NCI-H2171 (cell line): Measurements from ENCODE around the gene ZNF503.

Experiments used
- DNase-seq: peaks from one replicate; lab custom pipeline; 2025; lab: John Stamatoyannopoulos, UW

The ZNF503 gene

DNA sequence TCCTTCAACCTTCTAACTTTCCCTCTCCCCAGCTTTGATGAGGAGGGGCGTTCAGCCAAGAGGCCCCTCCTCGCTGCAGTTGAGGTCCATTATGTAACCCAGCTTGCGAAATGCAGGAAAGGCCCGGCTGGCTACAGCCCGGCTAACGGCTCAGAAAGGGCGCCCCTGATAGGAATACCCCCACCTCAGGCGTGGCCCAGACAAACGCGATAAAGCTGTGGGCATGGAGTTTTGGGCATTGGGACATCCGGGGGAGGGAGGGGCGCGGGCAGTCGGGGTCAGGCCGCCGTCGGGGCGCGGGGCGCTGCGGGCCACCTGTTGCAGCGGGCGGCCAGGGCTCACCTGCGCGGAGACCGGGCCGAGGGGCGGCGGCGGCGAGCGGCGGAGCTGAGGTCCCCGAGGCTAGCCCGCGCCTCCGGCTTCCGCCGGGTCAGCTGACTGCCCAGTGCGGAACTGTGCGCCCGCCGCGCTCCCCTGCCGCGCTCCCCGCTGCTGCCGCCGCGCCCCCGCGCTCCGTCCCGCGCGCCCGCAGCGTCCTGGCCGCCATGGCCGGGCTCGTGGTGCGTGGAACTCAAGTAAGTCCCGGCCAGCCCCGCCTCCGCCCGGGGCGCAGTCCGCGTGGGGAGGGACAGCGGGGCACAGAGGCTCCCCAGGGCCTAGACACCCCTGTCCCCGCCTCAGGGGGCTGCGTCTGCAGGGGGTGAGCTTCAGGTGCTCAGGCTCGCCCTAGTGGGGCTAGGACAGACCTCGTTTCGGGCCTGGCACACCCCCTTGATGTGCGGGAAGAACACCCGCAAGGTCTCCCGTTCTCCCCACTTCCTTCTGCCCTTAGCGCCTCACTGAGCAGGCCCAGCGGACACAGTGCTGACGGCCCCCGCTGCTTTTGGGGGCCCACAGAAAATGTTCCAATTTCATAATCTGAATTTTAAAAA lies 29.9 kb upstream of the ZNF503 start, which contains the start of gene LRMDA:
Gene LRMDA (plus strand): TSS at position 445 of the 932 bp plus-strand sequence.
- no peak for DNase-seq

- DNase-seq: peak; percentile 47
These were observed 28.6 kb upstream of the ZNF503 start for GRCh38 chr10:75430000-75430763.

GRCh38 chr10:75429159-75429827 lies 27.7 kb upstream of the ZNF503 start:
- DNase-seq: no peak

DNA sequence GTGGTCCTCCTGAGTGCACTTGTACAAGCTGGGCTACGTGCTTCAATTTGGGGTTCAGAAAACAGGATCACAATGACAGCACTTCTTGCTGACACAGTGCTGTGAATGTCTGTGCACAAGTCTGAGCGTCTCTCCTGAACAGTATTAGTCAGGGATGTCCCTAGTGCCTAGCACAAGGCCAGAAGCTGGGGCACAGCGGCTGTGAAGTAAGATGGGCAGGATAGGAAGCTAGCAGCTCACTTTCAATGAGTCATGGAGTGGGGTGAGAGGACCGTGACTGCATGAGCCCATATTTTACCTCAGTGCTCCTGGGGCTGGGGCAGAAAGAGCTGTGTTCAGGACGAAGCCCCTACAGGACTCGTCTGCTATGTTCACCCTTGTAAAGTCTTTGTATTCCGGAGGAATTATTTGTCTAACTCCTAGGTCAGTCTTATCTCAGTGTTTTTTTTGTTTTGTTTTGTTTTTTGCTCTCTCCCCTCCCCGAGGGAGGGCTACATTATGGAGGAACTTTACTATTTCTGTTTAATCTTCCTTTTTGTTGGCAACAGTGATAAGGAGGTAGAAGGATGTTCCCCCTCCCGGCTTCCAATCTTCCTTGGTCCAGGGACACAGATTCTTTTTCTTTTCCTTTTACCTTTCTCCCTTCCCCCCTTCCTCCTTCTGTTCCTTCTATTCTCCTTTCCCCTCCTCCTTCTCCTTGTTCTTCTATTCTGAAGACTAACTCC lies 27.0 kb upstream of the ZNF503 start:
- no peak for DNase-seq

GRCh38 chr10:75427951-75428350 lies 26.4 kb upstream of the ZNF503 start:
- no peak for DNase-seq

GRCh38 chr10:75426880-75427279 lies 25.3 kb upstream of the ZNF503 start:
- no peak for DNase-seq

DNA sequence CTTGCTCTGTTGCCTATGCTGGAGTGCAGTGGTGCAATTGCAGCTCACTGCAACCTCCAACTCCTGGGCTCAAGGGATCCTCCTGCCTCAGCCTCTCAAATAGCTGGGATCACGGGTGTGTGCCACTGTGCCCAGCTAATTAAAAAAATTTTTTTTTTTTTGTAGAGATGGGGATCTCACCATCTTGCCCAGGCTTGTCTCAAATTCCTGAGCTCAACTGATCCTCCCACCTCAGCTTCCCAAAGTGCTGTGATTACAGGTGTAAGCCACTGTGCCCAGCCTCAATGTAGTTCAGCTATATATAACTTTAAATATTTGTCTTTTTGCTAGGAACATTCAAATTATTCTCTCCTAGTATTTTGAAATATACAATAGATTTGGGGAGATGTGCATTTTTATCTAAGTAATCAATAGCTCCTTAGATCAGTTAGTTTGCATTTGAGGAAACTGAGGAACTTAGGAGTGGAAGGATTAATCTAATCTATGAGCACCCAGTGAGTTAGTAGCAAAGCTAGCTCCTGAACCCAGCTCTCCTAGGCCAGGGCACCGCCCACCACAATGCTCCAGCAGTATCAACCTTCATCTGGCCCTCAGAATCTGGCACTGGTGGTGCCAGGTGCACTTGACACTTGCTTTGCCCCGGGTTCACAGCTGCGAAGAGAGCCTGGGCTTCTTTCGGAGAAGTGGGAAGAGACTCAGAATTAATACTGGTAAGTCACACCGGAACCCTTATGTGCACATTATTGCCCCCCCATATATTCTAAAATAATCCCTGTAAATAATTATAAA lies 23.9 kb upstream of the ZNF503 start:
- DNase-seq: no peak

DNA sequence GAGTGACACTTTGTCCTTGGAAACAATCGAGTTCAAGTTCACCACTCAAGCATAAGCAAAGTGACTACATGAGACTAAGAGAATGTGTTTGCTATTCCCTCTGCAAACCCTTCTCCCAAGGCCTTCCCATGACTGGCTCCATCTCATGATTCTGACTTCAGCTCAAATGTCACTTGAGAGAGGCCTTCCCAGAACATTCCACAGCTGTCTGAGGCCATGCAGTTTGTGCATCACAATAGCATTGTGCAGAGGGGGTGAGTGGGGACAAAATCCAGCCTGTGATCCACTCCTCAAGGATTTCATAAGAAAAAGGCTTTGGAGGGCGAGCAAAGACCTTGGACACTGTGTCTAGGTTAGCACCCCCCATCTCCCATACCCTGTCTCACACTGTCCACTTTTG lies 23.0 kb upstream of the ZNF503 start:
- DNase-seq: no peak

DNA sequence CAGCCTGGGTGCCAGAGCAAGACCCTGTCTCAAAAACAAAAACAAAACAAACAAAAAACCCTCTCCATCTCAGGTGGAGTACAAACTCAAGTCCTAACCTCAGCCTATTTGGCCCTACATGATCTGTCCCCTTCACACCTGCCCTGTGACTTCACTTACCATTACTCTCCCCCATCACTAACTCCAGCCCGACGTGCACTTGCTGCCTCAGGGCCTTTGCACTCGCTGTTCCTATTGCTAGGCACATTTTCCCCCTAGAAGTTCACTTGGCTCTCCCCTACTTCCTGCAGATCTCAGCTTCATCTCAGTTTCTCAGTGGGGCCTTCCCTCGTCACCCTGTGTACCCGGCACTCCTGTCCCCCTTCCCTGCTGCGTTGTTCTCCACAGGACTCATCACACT lies 21.3 kb upstream of the ZNF503 start:
- no peak for DNase-seq

DNA sequence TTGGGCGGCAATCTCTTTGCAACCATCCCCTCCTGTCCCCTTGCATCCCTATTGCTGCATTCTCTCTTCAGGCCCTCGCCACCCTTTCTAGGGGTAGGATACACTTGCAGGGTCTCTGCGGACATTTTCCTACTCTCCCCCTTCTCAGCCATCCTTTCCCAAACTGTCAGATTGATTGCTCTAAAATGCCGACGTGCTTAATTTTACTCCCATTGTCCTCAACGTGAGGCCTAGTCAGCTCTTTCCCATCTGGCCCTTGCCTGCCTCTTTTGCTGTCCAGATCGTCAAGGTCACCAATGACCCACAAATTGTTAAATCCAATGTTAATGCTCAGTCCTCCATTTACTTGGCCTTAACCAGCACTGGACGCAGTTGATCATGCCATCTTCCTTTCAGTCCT lies 17.1 kb upstream of the ZNF503 start:
- DNase-seq: no peak

DNA sequence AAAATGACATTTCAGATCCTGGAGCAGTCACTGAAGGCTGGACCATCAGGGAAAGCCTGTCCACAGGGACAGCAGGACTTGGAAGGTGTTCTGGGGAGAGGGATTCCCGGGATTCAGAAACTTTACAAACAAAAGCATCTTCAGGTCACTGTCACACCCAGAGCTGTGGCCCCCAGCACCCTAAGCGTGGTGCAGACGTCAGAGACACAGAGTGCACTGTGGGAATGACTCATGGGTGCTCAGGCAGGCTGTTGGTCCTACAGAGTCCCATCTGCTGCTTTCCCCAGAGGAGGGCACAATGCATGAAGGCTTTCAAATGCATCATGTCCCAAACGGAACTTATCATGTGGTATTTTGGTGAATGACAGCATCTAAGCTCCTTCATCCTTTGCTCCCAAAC lies 16.7 kb upstream of the ZNF503 start:
- no peak for DNase-seq

GRCh38 chr10:75417522-75417927 lies 16.0 kb upstream of the ZNF503 start:
- DNase-seq: no peak

GRCh38 chr10:75414527-75414926 lies 13.0 kb upstream of the ZNF503 start:
- no peak for DNase-seq

DNA sequence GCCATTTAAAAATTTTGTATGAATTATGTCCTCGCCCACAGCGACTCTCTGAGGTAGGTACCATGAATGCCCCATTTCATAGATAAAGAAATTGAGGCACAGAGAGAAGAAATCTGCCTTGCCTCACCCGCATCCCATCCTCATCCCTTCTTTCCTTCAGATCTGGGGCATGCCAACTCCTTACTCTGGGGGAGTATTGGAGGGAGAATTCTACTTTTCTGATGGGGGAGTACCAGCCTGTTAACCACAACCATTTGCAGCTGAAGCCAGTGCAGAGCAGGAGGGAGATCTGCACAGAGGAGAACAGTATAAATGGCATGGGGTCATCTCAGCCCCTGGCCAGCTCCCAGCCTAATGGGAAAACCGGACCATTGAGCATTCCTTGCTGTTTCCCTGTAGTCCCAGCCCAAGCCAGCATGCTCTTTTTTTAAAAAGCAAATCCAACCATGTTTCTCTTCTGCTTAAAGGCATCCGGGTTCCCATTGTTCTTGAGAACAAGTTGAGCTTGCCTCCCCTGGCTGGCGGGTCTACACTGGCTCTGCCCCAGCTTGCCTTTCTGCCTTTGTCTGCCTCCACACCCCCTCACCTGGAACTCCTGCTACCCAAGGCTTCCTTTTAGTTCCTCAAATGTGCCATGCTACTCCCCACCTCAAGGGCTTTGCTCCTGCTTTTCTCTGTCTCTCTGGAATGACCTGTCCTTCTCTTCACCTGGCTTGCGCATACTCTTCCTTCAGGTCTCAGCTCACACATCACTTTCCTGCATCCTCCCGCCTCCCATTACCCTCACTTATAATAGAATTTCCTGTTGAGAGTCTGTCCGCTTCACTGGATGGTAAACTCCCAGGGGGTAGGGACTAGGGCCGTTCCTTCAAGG lies 8.8 kb upstream of the ZNF503 start:
- DNase-seq: no peak

DNA sequence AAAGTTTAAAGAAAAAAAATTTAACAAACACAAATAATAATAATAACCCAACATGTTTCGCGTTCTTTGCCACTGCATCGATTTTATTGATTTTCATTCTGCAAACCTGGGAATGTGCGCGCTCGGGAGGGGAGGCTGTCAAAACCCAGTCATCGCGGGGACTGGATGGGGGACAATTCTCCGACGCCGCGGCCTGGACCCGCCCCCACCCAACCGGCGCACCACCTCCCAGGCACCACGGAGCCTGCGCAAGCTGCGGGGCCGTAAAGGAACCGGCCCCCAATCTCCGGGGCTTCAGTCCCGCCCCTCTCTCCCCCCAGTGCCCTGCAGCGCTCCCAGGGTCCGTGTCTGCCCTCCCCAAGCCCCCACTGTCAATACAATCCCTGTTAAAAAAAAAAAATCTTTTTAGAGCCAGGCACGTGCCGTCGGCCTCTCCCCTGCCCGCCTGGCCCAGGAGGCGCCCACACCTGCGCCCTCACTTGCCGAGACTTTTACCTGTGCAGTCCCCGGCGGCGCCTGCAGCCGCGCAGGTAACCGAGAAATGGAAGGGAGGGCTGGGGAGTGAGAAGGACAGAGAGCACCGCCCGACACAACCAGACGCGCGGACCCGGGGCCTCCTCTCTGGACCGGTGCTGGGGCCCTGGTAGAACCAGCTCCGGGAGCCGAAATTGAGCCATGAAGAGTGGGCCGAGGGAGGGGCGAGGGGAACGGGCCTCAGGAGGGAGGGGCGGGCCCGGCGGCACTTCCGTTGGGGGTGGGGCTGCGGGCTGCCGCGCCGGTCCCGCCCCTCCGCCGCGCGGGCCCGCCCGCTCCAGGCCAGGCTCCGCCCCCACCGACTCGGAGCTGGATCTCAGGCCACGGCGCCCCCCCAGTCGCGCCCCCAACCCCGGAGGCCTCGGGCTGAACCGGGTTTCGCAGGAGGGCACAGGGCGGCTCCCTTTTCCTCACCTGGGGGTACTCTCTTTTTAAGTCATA lies 7.6 kb upstream of the ZNF503 start:
- DNase-seq: peak; percentile 57

DNA sequence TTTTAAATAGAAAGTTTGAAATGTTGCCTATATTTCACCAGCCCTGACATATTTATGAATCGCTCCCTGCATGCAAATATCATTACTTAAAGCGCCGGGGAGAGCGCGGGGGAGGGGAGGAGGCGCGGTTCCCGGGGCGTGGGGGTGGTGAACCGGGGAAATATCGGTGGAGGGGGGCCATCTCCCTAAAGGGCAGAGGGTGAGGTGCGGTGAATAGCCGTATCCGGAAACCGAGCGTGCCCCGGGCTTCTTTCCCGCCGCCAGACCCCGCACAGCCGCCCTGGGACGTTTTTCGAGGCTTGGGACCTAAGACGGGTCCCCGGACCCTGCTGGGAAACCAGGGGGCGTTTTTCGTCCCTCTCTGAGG lies 6.9 kb upstream of the ZNF503 start:
- DNase-seq: no peak

DNA sequence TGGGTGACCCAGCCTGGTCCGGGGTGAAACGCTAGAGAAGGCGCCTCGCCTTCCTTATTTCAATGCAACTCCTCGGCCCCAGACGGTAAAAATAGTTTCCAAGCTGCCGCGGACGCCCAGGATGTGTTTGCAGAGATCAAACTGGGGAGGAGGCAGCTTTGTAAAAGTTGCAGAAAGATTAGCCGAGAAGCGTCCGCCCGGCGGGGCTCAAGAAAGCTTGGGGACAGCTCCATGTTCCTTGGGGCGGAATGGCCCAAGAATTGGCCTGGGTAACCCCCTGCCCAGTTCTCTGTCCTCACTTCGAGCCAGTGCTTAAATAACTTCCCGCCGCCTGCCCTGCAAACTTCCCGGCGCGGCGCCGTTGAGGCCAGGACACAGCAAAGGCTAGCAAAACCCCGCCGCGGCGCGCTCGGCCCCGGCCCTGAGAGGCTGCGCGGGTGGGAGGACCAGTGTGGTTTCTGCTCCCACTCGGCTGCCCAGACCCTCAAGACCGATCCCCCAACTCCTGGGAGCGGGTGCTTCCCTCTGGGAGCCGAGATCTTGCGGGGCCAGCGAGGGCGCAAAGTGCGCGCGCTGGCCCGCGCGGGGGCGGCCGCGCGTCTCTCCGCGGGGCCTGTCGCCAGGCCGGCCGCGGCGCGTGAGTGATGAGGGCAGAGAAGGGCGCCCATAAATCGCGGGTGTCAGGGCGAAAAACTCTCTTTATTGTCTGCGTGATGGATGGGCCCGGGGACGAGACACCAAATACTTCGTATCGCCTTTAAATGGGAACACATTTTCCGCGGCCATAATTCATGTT lies 6.3 kb upstream of the ZNF503 start:
- no peak for DNase-seq

DNA sequence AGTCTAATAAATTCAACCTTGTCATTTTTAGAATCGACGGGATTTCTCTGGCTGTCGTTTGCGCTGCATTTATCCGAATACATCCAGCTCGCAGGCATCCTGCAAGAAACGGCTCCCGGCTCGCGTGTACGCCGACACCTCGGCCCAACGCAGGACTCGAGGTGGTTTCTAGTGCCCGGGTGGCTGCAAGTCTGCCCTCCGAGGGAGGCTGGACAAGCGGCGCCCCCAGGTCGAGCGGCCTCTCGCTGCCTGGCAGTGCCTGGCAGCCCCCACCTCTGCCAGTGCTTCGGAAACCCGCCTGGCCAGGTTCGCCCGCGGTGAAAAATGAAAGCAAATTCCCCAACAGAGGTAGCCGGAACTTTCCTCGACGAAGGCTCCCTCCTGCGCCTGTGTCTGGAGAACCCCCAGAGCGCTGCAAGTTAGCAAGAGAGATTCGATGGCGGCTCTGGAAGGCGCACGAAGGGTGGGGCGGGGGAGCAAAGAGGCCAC lies 5.7 kb upstream of the ZNF503 start:
- DNase-seq: no peak
